ENCODE results near the gene KIAA1217.

The KIAA1217 gene

GRCh38 chr10:24381235-24382010, 172.5 kb downstream of the KIAA1217 start:
- TF ChIP-seq ZFX (IDR thresholded peaks at IDR 0.05) (no peak), CTCF (conservative IDR thresholded peaks at IDR 0.05) (no peak)
- H3K27ac ChIP-seq = no peak overlapping the region

- TF ChIP-seq ZFX (IDR thresholded peaks at IDR 0.05) = no peak
- no peak for TF ChIP-seq CTCF (conservative IDR thresholded peaks at IDR 0.05)
- H3K27ac ChIP-seq = no peak overlapping the region
Observed at GRCh38 chr10:24382045-24382444, 173.1 kb downstream of the KIAA1217 start.

GRCh38 chr10:24382596-24382978, 173.6 kb downstream of the KIAA1217 start:
- TF ChIP-seq CTCF (conservative IDR thresholded peaks at IDR 0.05) (no peak), ZFX (IDR thresholded peaks at IDR 0.05) (no peak)
- no peak overlapping the region for H3K27ac ChIP-seq

- no peak overlapping the region for H3K27ac ChIP-seq
- TF ChIP-seq CTCF (conservative IDR thresholded peaks at IDR 0.05) = no peak
- no peak for TF ChIP-seq ZFX (IDR thresholded peaks at IDR 0.05)
Observed at GRCh38 chr10:24382979-24383663, 174.2 kb downstream of the KIAA1217 start.

GRCh38 chr10:24383681-24384106, 174.8 kb downstream of the KIAA1217 start:
- TF ChIP-seq ZFX (IDR thresholded peaks at IDR 0.05) = no peak
- TF ChIP-seq CTCF (conservative IDR thresholded peaks at IDR 0.05) = peak; percentile 60
- no peak overlapping the region for H3K27ac ChIP-seq

GRCh38 chr10:24384954-24385353, 176.0 kb downstream of the KIAA1217 start:
- H3K27ac ChIP-seq = no peak overlapping the region
- no peak for TF ChIP-seq ZFX (IDR thresholded peaks at IDR 0.05)
- no peak for TF ChIP-seq CTCF (conservative IDR thresholded peaks at IDR 0.05)

GRCh38 chr10:24385776-24386175, 176.8 kb downstream of the KIAA1217 start:
- H3K27ac ChIP-seq = no peak overlapping the region
- TF ChIP-seq ZFX (IDR thresholded peaks at IDR 0.05) (no peak), CTCF (conservative IDR thresholded peaks at IDR 0.05) (no peak)
